ENCODE results near the gene C10orf105.

C10orf105 gene

DNA sequence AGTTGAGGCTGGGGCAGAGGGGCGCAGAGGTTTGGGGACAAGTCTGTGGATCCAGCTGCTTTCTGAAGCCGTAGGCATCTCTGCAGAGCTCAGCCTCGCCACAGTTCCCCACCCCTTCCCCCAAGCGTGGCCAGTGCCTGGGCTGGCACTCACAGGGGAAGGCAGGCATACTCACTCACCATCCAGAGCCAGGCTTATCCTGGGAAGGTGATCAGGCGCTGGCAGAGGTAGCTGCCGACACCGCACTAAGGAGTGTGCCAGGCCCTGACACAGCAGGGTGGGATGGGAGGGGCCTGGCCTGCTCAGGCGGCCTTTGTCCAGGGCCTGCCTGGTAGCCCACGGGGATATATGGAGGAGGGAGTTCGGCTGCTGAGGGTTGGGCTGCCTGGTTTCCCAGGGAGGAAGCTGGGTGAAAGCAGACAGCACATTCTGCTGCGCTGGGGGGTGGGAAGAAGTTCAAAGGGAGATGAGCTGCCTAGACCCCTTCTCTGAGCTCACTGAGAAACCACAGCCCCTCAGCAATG is 37.9 kb upstream of the C10orf105 start:
- TF ChIP-seq SIN3A (IDR thresholded peaks at IDR 0.05; ENCODE audit: borderline replicate concordance, insufficient read depth, low read length): no peak
- TF ChIP-seq TAF1 (IDR thresholded peaks at IDR 0.05; ENCODE audit: borderline replicate concordance, insufficient read depth, low read length): no peak
- TF ChIP-seq, protein P1, sequence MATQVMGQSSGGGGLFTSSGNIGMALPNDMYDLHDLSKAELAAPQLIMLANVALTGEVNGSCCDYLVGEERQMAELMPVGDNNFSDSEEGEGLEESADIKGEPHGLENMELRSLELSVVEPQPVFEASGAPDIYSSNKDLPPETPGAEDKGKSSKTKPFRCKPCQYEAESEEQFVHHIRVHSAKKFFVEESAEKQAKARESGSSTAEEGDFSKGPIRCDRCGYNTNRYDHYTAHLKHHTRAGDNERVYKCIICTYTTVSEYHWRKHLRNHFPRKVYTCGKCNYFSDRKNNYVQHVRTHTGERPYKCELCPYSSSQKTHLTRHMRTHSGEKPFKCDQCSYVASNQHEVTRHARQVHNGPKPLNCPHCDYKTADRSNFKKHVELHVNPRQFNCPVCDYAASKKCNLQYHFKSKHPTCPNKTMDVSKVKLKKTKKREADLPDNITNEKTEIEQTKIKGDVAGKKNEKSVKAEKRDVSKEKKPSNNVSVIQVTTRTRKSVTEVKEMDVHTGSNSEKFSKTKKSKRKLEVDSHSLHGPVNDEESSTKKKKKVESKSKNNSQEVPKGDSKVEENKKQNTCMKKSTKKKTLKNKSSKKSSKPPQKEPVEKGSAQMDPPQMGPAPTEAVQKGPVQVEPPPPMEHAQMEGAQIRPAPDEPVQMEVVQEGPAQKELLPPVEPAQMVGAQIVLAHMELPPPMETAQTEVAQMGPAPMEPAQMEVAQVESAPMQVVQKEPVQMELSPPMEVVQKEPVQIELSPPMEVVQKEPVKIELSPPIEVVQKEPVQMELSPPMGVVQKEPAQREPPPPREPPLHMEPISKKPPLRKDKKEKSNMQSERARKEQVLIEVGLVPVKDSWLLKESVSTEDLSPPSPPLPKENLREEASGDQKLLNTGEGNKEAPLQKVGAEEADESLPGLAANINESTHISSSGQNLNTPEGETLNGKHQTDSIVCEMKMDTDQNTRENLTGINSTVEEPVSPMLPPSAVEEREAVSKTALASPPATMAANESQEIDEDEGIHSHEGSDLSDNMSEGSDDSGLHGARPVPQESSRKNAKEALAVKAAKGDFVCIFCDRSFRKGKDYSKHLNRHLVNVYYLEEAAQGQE (IDR thresholded peaks at IDR 0.05; ENCODE audit: insufficient read depth in 1 of 2, low read depth in 2 of 2, low read length in 2 of 2): no peak
- no peak for TF ChIP-seq FOXP2 (optimal IDR thresholded peaks at IDR 0.05; ENCODE audit: borderline replicate concordance, extremely low read depth, extremely low read length, insufficient read depth)
- TF ChIP-seq POLR2AphosphoS5 (IDR thresholded peaks at IDR 0.05; ENCODE audit: low read depth, low read length): no peak

- no peak for TF ChIP-seq TAF1 (IDR thresholded peaks at IDR 0.05; ENCODE audit: borderline replicate concordance, insufficient read depth, low read length)
- TF ChIP-seq POLR2AphosphoS5 (IDR thresholded peaks at IDR 0.05; ENCODE audit: low read depth, low read length): no peak
- TF ChIP-seq, protein P1 (IDR thresholded peaks at IDR 0.05; ENCODE audit: insufficient read depth in 1 of 2, low read depth in 2 of 2, low read length in 2 of 2): no peak
- TF ChIP-seq SIN3A (IDR thresholded peaks at IDR 0.05; ENCODE audit: borderline replicate concordance, insufficient read depth, low read length): no peak
- no peak for TF ChIP-seq FOXP2 (optimal IDR thresholded peaks at IDR 0.05; ENCODE audit: borderline replicate concordance, extremely low read depth, extremely low read length, insufficient read depth)
These were observed 37.0 kb upstream of the C10orf105 start for GRCh38 chr10:71756311-71757191.

DNA sequence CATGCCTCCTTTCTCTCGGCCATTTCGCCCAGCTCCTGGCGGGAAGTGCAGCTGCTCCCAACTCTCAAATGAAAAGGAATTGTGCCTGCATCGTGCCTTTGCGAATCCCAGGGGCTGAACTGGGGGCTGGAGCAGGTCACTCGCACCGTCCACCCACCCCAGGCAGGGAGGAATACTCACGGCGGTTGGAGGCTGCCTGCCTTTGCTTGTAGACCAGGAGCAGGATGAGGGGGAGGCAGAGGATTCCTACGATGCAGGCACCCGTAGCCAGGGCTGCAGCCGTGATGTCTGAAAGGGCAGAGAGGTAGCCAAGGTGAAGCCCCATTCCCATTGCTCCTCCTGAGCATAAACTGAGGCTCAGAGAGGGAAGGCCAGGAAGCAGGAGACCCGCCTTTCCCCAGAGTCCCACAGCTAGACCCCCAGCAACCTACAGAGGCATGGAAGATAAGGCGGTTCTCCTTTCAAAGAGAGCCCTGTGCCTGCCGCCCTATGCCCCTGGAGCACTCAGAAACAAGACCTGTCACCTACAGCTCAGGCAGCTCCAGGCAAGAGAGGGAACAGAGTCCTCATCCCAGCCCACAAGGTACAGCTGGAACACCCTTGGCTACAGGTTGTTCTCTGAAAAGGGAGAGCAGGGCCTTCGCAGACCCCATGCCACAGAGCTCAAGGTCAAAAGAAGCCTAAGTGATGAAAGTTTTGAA is 35.8 kb upstream of the C10orf105 start:
- TF ChIP-seq POLR2AphosphoS5 (IDR thresholded peaks at IDR 0.05; ENCODE audit: low read depth, low read length): no peak
- no peak for TF ChIP-seq TAF1 (IDR thresholded peaks at IDR 0.05; ENCODE audit: borderline replicate concordance, insufficient read depth, low read length)
- no peak for TF ChIP-seq FOXP2 (optimal IDR thresholded peaks at IDR 0.05; ENCODE audit: borderline replicate concordance, extremely low read depth, extremely low read length, insufficient read depth)
- TF ChIP-seq, protein P1 (IDR thresholded peaks at IDR 0.05; ENCODE audit: insufficient read depth in 1 of 2, low read depth in 2 of 2, low read length in 2 of 2): no peak
- TF ChIP-seq SIN3A (IDR thresholded peaks at IDR 0.05; ENCODE audit: borderline replicate concordance, insufficient read depth, low read length): no peak

- TF ChIP-seq FOXP2 (optimal IDR thresholded peaks at IDR 0.05; ENCODE audit: borderline replicate concordance, extremely low read depth, extremely low read length, insufficient read depth): no peak
- TF ChIP-seq TAF1 (IDR thresholded peaks at IDR 0.05; ENCODE audit: borderline replicate concordance, insufficient read depth, low read length): no peak
- TF ChIP-seq POLR2AphosphoS5 (IDR thresholded peaks at IDR 0.05; ENCODE audit: low read depth, low read length): no peak
These were observed 35.0 kb upstream of the C10orf105 start for GRCh38 chr10:71754562-71754961.

DNA sequence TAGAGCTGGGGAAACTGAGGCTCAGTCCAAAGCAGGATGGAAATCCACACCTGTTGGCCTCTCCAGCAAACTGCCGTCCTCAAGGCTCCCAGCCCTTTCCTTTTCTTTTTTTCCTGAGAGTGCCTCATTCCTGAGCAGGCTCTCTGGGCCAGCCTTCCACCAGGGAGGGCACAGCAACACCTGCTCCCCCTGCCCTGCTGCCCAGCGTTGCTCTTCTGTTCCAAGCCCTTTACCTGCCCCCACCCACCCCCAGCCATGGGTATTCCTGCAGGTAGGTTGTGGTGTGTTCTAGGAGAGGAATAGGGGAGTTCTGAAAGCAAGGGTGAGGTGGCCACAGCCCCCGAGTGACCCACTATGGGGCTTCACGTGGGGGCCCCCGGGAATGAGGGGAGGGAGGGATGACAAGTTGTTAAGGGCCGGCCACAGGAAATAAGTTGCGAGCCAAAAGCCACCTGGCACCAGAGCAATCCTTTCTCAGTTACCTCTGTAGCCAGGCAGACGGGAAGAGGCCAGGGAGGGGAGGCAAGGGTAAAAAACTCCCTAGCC is 34.5 kb upstream of the C10orf105 start:
- TF ChIP-seq SIN3A (IDR thresholded peaks at IDR 0.05; ENCODE audit: borderline replicate concordance, insufficient read depth, low read length) (no peak), TAF1 (IDR thresholded peaks at IDR 0.05; ENCODE audit: borderline replicate concordance, insufficient read depth, low read length) (no peak), POLR2AphosphoS5 (IDR thresholded peaks at IDR 0.05; ENCODE audit: low read depth, low read length) (no peak), FOXP2 (optimal IDR thresholded peaks at IDR 0.05; ENCODE audit: borderline replicate concordance, extremely low read depth, extremely low read length, insufficient read depth) (no peak)
- TF ChIP-seq, protein P1 (IDR thresholded peaks at IDR 0.05; ENCODE audit: insufficient read depth in 1 of 2, low read depth in 2 of 2, low read length in 2 of 2): no peak
